ENCODE data around the gene SSR4.

The SSR4 gene

DNA sequence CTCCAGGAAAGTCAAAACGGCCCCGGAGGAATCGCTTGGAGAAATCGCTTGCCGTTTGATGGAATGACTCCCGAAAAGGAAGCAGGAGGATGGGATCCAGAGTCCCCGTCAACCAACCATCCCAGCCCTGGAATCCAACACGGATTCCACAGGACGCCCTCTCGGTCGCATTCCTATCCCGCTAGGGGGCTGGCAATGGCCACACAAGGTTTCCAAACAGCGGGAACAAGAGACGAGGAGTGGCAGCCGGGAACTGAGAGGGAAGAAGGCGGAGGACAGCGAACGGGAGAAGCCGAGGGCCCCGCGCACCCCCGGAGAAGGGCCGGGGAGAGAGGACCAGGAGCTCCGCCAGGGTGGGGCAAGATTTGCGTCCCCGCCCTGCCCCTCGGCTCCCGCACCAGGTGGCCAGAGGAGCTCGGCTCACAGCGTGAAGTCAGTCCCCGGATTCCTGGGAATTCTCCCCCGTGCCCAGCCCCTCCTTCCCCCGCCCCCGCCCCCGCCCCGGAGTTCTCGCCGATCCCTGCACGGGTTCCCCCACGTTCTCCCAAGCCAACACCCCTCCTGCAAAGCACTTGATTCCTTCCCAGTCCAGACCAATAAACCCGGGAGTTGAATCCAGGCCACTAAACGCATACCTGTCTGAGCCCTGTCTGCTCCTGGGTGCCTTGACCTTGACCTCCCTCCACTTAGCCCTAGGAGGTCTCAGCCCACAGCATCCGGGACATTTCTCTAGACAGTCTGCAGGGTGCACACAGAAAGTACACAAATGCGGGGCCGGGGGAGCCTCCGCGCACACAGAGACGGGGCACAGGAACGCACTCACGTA lies 34.5 kb downstream of the SSR4 start:
- H3K9me3 ChIP-seq (ENCODE audit: control insufficient read depth in 1 of 2, low read length in 2 of 2): no peaks in the 10 kb centered on the region
- no peak overlapping the region for H3K27ac ChIP-seq (ENCODE audit: low read length)
- peaks cover 0 to 20% of the 10 kb centered on the region in 2 donors for H3K4me1 ChIP-seq (ENCODE audit: control insufficient read depth in 1 of 2, insufficient read depth in 2 of 2, low read length in 2 of 2)
- H3K27me3 ChIP-seq (ENCODE audit: low read depth, low read length): peaks cover 4% of the 10 kb centered on the region
- H3K4me3 ChIP-seq (ENCODE audit: low read depth in 1 of 2, low read length in 2 of 2): peak overlapping the region; percentile 11 to 64
- H3K36me3 ChIP-seq (ENCODE audit: control insufficient read depth in 1 of 2, insufficient read depth in 2 of 2, low read length in 2 of 2): no peaks in the 10 kb centered on the region

DNA sequence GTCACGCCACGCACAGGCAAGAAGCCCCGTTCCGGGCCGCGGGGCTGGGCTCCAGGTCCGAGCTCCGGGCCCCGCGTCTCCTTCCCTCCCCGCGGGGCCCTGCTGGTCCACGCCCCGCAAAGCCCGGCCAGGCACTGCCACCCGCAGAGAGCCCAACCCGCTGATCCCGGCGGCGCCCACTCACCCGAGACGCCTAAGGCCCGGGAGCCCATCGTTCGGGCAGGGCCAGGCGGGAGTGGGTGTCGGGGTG lies 35.0 kb downstream of the SSR4 start:
- Histone ChIP-seq H3K36me3 (ENCODE audit: control insufficient read depth in 1 of 2, insufficient read depth in 2 of 2, low read length in 2 of 2) (no peaks in the 10 kb centered on the region), H3K4me1 (ENCODE audit: control insufficient read depth in 1 of 2, insufficient read depth in 2 of 2, low read length in 2 of 2) (peaks cover 0 to 20% of the 10 kb centered on the region in 2 donors), H3K27me3 (ENCODE audit: low read depth, low read length) (peaks cover 4% of the 10 kb centered on the region), H3K4me3 (ENCODE audit: low read depth in 1 of 2, low read length in 2 of 2) (peak overlapping the region in 1 of 2 donors; percentile 64), H3K9me3 (ENCODE audit: control insufficient read depth in 1 of 2, low read length in 2 of 2) (no peaks in the 10 kb centered on the region), H3K27ac (ENCODE audit: low read length) (no peak overlapping the region)

DNA sequence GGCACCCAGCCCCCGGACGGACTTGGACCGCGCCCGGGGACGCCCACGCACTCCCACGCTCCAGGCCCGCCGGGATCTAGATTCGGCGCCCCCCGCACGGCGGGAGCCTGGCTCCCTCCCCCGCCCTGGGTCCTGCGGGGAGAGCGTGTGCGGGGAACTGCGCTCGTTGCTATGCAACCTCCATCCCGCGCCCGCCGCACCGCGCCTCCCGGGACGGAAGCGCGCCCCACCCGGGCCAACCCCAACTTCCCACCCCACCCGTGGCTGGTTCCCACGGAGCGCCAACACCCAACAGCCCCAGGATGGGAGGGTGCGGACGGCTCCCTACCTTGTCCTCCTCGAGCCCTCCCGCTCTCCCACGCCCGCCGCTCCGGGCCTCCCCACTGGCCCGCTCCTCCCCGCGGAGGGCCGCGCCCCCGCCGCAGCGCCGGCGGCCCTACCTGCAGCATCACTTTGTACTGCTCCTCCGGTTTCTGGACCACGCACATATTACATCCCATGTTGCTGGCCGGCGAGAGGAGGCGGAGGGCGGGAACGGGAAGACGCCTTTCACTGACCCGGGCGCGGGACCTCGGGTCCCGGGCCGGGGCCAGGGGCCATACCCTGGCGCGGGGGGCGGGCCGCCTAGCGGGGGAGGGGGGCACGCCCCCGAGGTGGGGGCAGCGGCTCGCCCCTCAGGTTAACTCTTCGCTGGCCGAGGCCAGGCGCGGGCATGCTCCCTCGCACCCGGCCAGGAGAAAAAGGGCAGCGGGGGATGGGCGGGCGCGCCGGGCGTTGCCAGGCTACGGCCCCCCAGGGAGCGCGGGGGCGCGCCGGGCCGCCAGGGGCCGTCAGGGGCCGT lies 35.6 kb downstream of the SSR4 start, which contains the start of gene PDZD4:
TSS of gene PDZD4 (minus strand) at position 746 of the 841 bp plus-strand sequence. CDS start at position 500, 246 bp downstream.
- Histone ChIP-seq H3K27me3 (ENCODE audit: low read depth, low read length) (peaks cover 4% of the 10 kb centered on the region), H3K9me3 (ENCODE audit: control insufficient read depth in 1 of 2, low read length in 2 of 2) (no peaks in the 10 kb centered on the region), H3K36me3 (ENCODE audit: control insufficient read depth in 1 of 2, insufficient read depth in 2 of 2, low read length in 2 of 2) (no peaks in the 10 kb centered on the region), H3K27ac (ENCODE audit: low read length) (no peak within 1 kb of the TSS), H3K4me1 (ENCODE audit: control insufficient read depth in 1 of 2, insufficient read depth in 2 of 2, low read length in 2 of 2) (peaks cover 0 to 20% of the 10 kb centered on the region in 2 donors), H3K4me3 (ENCODE audit: low read depth in 1 of 2, low read length in 2 of 2) (peak within 1 kb of the TSS in 1 of 2 donors; percentile 64)

DNA sequence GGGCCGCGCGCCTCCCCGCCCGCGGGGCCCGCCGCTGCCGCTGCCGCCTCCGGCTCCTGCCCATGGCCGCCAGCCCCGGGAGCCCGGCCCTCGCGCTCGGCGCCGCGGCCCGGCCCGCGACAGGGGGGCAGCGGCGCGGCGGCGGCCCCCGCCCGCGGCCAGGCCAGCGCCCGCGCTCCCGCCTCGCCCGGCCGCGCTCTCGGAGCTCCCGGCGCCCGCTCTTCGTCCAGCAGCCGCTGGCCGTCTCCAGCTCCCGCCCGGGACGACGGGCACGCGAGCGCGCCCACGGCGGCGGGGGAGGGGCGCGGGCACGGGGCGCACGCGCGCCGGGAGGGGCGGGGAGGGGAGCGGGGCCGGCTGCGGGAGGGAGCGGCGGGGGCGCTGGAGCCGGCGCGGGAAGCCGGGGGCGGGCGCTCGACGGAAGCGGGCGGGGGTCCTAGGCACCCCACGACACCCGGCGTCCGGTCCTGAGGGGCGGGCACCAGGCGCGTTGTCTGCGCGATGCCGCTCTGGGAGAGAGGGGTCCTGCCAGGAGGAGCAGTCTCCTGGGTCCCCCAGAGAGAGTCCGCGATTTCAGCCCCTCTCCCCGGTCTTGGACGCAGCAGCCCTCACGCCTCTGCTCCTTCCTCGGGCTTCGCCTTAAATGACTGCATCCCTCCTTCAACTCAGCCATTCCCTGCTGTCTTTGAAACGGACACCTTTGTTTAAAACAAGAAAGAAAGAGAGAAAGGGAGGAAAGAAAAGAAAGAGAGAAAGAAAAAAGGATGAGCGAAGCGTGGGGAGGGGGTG lies 36.4 kb downstream of the SSR4 start:
- H3K27me3 ChIP-seq (ENCODE audit: low read depth, low read length): peaks cover 4% of the 10 kb centered on the region
- H3K36me3 ChIP-seq (ENCODE audit: control insufficient read depth in 1 of 2, insufficient read depth in 2 of 2, low read length in 2 of 2): no peaks in the 10 kb centered on the region
- H3K4me3 ChIP-seq (ENCODE audit: low read depth in 1 of 2, low read length in 2 of 2): no peak overlapping the region
- no peaks in the 10 kb centered on the region for H3K9me3 ChIP-seq (ENCODE audit: control insufficient read depth in 1 of 2, low read length in 2 of 2)
- peaks cover 0 to 20% of the 10 kb centered on the region in 2 donors for H3K4me1 ChIP-seq (ENCODE audit: control insufficient read depth in 1 of 2, insufficient read depth in 2 of 2, low read length in 2 of 2)
- no peak overlapping the region for H3K27ac ChIP-seq (ENCODE audit: low read length)

DNA sequence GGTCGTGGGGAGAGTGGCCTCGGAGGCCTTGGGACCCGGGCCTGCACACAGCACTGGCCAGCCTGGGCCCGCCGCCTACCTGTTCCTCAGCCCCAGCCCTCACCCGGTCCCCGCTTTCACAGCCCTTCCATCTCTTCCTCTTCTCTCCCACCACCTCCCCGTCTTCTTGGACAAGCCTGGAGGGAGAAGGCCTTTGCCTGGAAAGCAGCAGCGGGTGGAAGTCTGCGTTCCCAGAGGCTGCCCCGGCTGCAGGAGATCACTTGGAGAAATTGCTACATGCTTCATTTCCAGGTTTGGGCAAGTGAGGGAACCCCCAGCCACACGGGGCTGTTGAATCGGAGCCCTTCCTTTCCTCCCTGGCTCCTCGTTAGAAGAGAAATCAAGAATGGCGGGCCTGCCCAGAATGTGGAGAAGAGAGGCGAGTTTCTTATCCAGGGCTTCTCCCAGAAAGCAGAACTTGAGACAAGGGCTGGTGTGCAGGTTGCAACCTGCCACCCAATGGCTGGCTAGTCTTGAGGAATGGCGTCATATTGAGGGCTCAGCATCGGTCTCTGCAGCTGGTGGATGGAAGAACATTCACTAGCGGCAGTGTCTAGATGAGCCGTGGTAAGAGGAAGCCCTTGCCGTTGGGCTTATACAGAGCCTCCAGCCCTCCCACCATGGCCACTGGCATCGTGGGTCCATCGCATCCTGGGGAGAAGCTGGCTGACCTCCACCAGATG lies 37.1 kb downstream of the SSR4 start:
- Histone ChIP-seq H3K4me1 (ENCODE audit: control insufficient read depth in 1 of 2, insufficient read depth in 2 of 2, low read length in 2 of 2) (peaks cover 0 to 20% of the 10 kb centered on the region in 2 donors), H3K4me3 (ENCODE audit: low read depth in 1 of 2, low read length in 2 of 2) (no peak overlapping the region), H3K27me3 (ENCODE audit: low read depth, low read length) (peaks cover 4% of the 10 kb centered on the region), H3K9me3 (ENCODE audit: control insufficient read depth in 1 of 2, low read length in 2 of 2) (no peaks in the 10 kb centered on the region), H3K36me3 (ENCODE audit: control insufficient read depth in 1 of 2, insufficient read depth in 2 of 2, low read length in 2 of 2) (no peaks in the 10 kb centered on the region), H3K27ac (ENCODE audit: low read length) (no peak overlapping the region)

DNA sequence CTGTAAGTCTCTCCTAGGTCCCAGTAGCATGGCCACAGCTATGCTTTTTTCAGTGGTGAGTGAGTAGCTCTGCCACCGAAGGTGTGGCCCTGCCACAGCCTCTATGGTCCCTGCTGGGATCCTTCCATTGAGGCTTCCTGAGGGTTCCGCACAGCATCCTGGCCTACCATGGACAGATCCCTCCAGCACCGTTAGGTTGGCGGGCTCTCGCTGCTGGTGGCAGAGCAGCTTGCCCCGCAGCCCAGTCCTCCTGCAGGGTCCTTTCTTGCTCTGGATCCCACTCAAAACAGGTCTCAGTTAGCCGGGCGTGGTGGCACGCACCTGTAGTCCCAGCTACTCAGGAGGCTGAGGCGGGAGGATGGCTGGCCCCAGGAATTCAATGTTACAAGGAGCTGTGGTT lies 38.3 kb downstream of the SSR4 start:
- H3K36me3 ChIP-seq (ENCODE audit: control insufficient read depth in 1 of 2, insufficient read depth in 2 of 2, low read length in 2 of 2): no peaks in the 10 kb centered on the region
- H3K27me3 ChIP-seq (ENCODE audit: low read depth, low read length): no peaks in the 10 kb centered on the region
- peaks cover 0 to 17% of the 10 kb centered on the region in 2 donors for H3K4me1 ChIP-seq (ENCODE audit: control insufficient read depth in 1 of 2, insufficient read depth in 2 of 2, low read length in 2 of 2)
- H3K4me3 ChIP-seq (ENCODE audit: low read depth in 1 of 2, low read length in 2 of 2): no peak overlapping the region
- no peaks in the 10 kb centered on the region for H3K9me3 ChIP-seq (ENCODE audit: control insufficient read depth in 1 of 2, low read length in 2 of 2)
- no peak overlapping the region for H3K27ac ChIP-seq (ENCODE audit: low read length)

DNA sequence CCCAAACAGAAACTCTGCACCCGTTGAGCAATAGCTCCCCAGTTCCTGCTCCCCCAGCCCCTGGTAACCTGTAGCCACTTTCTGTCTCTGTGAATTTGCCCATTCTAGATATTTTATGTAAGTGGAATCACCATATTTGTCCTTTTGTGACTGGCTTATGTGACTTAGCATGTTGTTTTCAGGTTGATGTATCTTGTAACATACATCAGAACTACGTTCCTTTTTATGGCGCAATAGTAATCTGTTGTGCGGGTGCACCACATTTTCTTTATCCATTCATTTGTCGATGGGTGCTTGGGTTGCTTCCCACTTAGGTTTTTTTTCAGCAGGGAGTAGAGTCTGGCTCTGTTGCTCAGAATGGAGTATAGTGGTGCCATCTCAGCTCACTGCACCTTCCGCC lies 42.5 kb downstream of the SSR4 start:
- Histone ChIP-seq H3K9me3 (ENCODE audit: control insufficient read depth in 1 of 2, low read length in 2 of 2) (no peaks in the 10 kb centered on the region), H3K36me3 (ENCODE audit: control insufficient read depth in 1 of 2, insufficient read depth in 2 of 2, low read length in 2 of 2) (no peaks in the 10 kb centered on the region), H3K27me3 (ENCODE audit: low read depth, low read length) (no peaks in the 10 kb centered on the region), H3K4me1 (ENCODE audit: control insufficient read depth in 1 of 2, insufficient read depth in 2 of 2, low read length in 2 of 2) (no peaks in the 10 kb centered on the region), H3K27ac (ENCODE audit: low read length) (no peak overlapping the region), H3K4me3 (ENCODE audit: low read depth in 1 of 2, low read length in 2 of 2) (no peak overlapping the region)

DNA sequence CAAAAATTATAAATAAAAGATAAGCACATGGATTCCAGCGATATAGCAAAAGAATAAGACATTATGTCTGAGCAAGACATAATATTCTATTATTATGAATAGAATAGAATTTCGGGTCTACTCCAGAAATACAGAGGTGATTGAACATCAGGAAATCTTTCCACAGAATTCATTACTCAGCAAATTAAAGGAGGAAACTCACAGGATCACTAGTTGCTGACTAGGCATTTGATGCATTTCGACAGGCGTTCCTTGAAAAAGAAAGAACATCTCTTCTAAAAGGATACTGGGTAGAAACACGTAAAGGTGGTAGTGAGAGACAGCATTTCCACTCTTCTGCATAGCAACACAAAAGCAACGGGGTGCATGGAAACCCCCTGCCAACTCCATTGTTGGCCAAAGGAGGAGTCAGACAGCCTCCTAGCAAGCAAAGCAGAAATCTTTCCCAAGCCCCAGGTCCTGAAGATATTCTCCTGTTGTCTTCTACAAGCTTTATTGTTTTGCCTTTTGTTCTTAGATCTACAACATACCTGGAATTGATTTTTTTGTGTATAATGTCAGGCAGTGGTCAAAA lies 50.1 kb downstream of the SSR4 start:
- Histone ChIP-seq H3K36me3 (ENCODE audit: control insufficient read depth in 1 of 2, insufficient read depth in 2 of 2, low read length in 2 of 2) (no peaks in the 10 kb centered on the region), H3K27ac (ENCODE audit: low read length) (no peak overlapping the region), H3K27me3 (ENCODE audit: low read depth, low read length) (no peaks in the 10 kb centered on the region), H3K9me3 (ENCODE audit: control insufficient read depth in 1 of 2, low read length in 2 of 2) (no peaks in the 10 kb centered on the region), H3K4me1 (ENCODE audit: control insufficient read depth in 1 of 2, insufficient read depth in 2 of 2, low read length in 2 of 2) (peaks cover 0 to 4% of the 10 kb centered on the region in 2 donors), H3K4me3 (ENCODE audit: low read depth in 1 of 2, low read length in 2 of 2) (no peak overlapping the region)

DNA sequence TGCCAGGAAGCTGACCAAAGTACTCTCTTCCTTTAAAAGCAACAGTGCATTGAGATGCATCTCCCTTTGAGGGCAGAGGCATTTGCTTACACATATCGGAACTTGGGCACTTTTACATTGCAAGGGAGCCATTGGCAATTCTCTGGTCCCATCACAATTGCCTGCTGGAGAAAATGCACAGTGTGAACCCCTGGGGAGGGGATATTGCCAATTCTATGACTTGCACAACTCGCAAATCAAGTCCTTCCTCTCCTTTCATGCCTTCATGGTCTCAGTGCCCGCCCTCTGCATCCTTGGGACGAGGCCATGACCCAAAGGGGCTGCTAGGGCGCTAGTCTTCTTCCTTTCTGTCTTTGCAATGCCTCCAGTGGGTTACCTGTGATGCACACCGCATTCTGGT lies 50.7 kb downstream of the SSR4 start:
- Histone ChIP-seq H3K9me3 (ENCODE audit: control insufficient read depth in 1 of 2, low read length in 2 of 2) (no peaks in the 10 kb centered on the region), H3K4me1 (ENCODE audit: control insufficient read depth in 1 of 2, insufficient read depth in 2 of 2, low read length in 2 of 2) (peaks cover 0 to 4% of the 10 kb centered on the region in 2 donors), H3K4me3 (ENCODE audit: low read depth in 1 of 2, low read length in 2 of 2) (no peak overlapping the region), H3K36me3 (ENCODE audit: control insufficient read depth in 1 of 2, insufficient read depth in 2 of 2, low read length in 2 of 2) (no peaks in the 10 kb centered on the region), H3K27me3 (ENCODE audit: low read depth, low read length) (no peaks in the 10 kb centered on the region), H3K27ac (ENCODE audit: low read length) (no peak overlapping the region)

DNA sequence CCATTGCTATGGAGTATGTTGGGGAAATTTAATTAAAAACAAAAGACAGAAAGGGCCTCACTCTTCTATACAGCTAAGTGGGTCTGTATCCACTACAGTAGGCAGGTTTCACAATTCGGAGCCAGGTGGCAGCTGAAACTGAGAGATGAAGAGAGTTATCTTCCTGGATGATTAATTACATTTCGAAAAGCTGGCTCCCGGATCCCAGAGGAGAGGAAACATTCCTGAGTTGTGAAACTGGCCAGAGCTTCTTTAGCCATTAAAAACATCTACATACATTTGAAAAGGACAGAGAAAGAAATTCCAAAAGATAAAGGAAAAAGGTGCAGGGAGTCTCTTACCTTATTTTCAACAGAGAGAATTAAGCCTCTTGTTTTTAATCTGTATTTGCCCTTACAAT lies 51.4 kb downstream of the SSR4 start:
- no peak overlapping the region for H3K27ac ChIP-seq (ENCODE audit: low read length)
- no peaks in the 10 kb centered on the region for H3K9me3 ChIP-seq (ENCODE audit: control insufficient read depth in 1 of 2, low read length in 2 of 2)
- H3K27me3 ChIP-seq (ENCODE audit: low read depth, low read length): no peaks in the 10 kb centered on the region
- H3K36me3 ChIP-seq (ENCODE audit: control insufficient read depth in 1 of 2, insufficient read depth in 2 of 2, low read length in 2 of 2): no peaks in the 10 kb centered on the region
- H3K4me1 ChIP-seq (ENCODE audit: control insufficient read depth in 1 of 2, insufficient read depth in 2 of 2, low read length in 2 of 2): peaks cover 0 to 4% of the 10 kb centered on the region in 2 donors
- H3K4me3 ChIP-seq (ENCODE audit: low read depth in 1 of 2, low read length in 2 of 2): no peak overlapping the region

All from muscle layer of duodenum (tissue), 2 donors.